PC-9 (cell line): ENCODE measurements around the gene EPHB2. TPM values are rescaled to one million over a fixed set of nuclear protein-coding genes. Genes with fewer than 3 reads are reported as not detected.

Experiments
- BruUV-seq: library from RNA; stranded (reverse); fragments of 400-500 nt; replicated peaks from 2 replicates; lab custom pipeline; 2021; lab: Mats Ljungman, UMichigan
- CTCF ChIA-PET: fragments of 300-600 bp; sonication (Branson Sonifier 250); formaldehyde crosslinking; loops from one replicate; lab custom pipeline; 2022; ENCODE audit warnings: antibody characterized with exemption; lab: Charles Lee
- POLR2A ChIA-PET: fragments of 300-600 bp; sonication (Branson Sonifier 250); formaldehyde crosslinking; loops from one replicate; lab custom pipeline; 2022; ENCODE audit warnings: antibody characterized with exemption; ENCODE audit not compliant: unreplicated experiment; lab: Charles Lee
- DNase-seq, 2 experiments: peaks; one replicate each; pipeline versions ENCODE4 v3.0.0 to v3.0.0-alpha.2; 2015 to 2022; ENCODE audit warnings: mixed read lengths in 1 of 2
- H2AFZ ChIP-seq: fragments of 200-600 bp; sonication (generic); 2 replicates; pipeline ENCODE4 v1.8.1; 2017; ENCODE audit warnings: antibody characterized with exemption
- H3F3A ChIP-seq: fragments of 200-600 bp; sonication (generic); 2 replicates; pipeline ENCODE4 v1.8.1; 2017; ENCODE audit warnings: antibody characterized with exemption, mild to moderate bottlenecking, low read depth; ENCODE audit not compliant: insufficient read depth
- H3K27ac ChIP-seq: fragments of 200-600 bp; sonication (generic); 2 replicates; pipeline ENCODE4 v1.6.1; 2016; ENCODE audit warnings: mixed run types
- H3K27me3 ChIP-seq: fragments of 200-600 bp; sonication (generic); 2 replicates; pipeline ENCODE4 v1.6.1; 2016; ENCODE audit warnings: low read depth, mixed run types; ENCODE audit not compliant: insufficient read depth
- H3K36me3 ChIP-seq: fragments of 200-600 bp; sonication (generic); 2 replicates; pipeline ENCODE4 v1.6.1; 2016; ENCODE audit warnings: low read depth, mixed run types
- H3K4me1 ChIP-seq: fragments of 200-600 bp; sonication (generic); replicated peaks from 2 replicates; pipeline ENCODE4 v1.6.1; 2016; ENCODE audit warnings: mixed run types; ENCODE audit not compliant: insufficient read depth
- H3K4me2 ChIP-seq: fragments of 200-600 bp; sonication (generic); 2 replicates; pipeline ENCODE4 v1.6.1; 2017; ENCODE audit warnings: mixed run types
- H3K4me3 ChIP-seq: fragments of 200-600 bp; sonication (generic); 2 replicates; pipeline ENCODE4 v1.6.1; 2016; ENCODE audit warnings: mixed run types
- H3K79me2 ChIP-seq: fragments of 200-600 bp; sonication (generic); 2 replicates; pipeline ENCODE4 v1.6.1; 2017; ENCODE audit warnings: low read depth, mixed run types
- H3K9me2 ChIP-seq: fragments of 200-600 bp; sonication (generic); 2 replicates; pipeline ENCODE4 v1.8.1; 2017; ENCODE audit warnings: mild to moderate bottlenecking; ENCODE audit not compliant: insufficient read depth
- H3K9me3 ChIP-seq: fragments of 200-600 bp; sonication (generic); 2 replicates; pipeline ENCODE4 v1.8.1; 2016; ENCODE audit warnings: low read depth; ENCODE audit not compliant: insufficient read depth
- H4K20me1 ChIP-seq: fragments of 200-600 bp; sonication (generic); 2 replicates; pipeline ENCODE4 v1.8.1; 2017; ENCODE audit not compliant: insufficient read depth
- EZH2 ChIP-seq: fragments of 200-600 bp; sonication (generic); IDR thresholded peaks from 2 replicates; pipeline ENCODE4 v1.8.0; 2017; ENCODE audit warnings: antibody characterized with exemption, low read depth
- intact Hi-C: fragments of 100-400 bp; cut with micrococcal nuclease; formaldehyde crosslinking; loops from one replicate; pipeline ENCODE4 v1.10.0; 2022; ENCODE audit not compliant: unreplicated experiment
- total RNA-seq: library from RNA; stranded (reverse); gene quantifications from 2 replicates; pipeline ENCODE4 v1.2.3, GENCODE V29; 2021
- TF ChIP-seq, protein P1 (sequence below): fragments of 200-600 bp; sonication (generic); conservative IDR thresholded peaks from 2 replicates; pipeline ENCODE4 v1.6.1; 2017; ENCODE audit warnings: mixed run types, antibody characterized with exemption, mild to moderate bottlenecking, moderate library complexity

The EPHB2 gene
- total RNA-seq, 1 experiment from 2014 or later, result 26.7 TPM

DNA sequence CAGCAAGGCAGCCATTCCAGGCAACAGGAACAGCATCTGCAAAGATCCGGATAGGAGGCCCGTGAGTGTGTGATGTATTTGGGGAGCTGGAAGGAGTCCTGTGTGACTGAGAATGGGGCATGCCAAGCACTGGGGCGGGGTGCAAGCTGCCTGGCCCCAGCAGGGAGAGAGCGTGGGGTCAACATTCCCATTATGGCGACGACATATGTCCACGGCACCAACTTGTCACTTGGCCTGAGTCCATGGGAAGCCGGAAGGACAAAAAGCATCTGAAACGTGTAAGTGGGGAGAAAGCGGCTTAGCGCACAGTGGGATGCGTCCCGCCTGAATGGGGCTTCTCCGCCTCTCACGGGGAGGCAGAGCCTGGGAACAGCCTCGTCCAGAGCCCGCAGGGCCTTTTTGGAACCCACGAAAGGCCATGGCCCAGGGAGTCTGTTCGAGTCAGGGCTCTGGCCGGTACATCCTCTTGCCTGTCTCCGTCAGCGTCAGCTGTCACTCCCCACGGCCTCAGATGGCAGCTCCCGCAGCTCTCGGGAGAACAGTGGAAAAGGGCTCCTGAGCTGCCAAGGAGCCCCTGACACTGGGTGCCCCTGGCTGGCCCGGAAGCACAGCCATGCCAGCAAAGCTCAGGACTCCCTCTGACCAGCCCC lies 12.4 kb downstream of the EPHB2 start:
- POLR2A ChIA-PET, result interaction anchor here (0.7 kb wide), 1 partner anchor 22 kb away, joined by 3 read pairs; no protein-coding TSS in a partner anchor
- H3F3A ChIP-seq, result no peaks in the 10 kb centered on the region
- no peak for TF ChIP-seq EZH2
- TF ChIP-seq, protein P1, sequence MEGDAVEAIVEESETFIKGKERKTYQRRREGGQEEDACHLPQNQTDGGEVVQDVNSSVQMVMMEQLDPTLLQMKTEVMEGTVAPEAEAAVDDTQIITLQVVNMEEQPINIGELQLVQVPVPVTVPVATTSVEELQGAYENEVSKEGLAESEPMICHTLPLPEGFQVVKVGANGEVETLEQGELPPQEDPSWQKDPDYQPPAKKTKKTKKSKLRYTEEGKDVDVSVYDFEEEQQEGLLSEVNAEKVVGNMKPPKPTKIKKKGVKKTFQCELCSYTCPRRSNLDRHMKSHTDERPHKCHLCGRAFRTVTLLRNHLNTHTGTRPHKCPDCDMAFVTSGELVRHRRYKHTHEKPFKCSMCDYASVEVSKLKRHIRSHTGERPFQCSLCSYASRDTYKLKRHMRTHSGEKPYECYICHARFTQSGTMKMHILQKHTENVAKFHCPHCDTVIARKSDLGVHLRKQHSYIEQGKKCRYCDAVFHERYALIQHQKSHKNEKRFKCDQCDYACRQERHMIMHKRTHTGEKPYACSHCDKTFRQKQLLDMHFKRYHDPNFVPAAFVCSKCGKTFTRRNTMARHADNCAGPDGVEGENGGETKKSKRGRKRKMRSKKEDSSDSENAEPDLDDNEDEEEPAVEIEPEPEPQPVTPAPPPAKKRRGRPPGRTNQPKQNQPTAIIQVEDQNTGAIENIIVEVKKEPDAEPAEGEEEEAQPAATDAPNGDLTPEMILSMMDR, result no peak
- no peaks in the 10 kb centered on the region for H3K36me3 ChIP-seq
- H3K9me2 ChIP-seq, result no peaks in the 10 kb centered on the region
- H3K79me2 ChIP-seq, result no peaks in the 10 kb centered on the region
- H4K20me1 ChIP-seq, result no peaks in the 10 kb centered on the region
- H3K4me2 ChIP-seq, result no peak overlapping the region
- no peak overlapping the region for H3K27ac ChIP-seq
- DNase-seq, result no peak
- CTCF ChIA-PET, result interaction anchor here (0.6 kb wide), 1 partner anchor 58 kb away, joined by 16 read pairs; no protein-coding TSS in a partner anchor
- intact Hi-C loops, result no loop called here
- H2AFZ ChIP-seq, result no peak overlapping the region
- H3K4me3 ChIP-seq, result no peak overlapping the region
- H3K4me1 ChIP-seq, result no peaks in the 10 kb centered on the region
- H3K27me3 ChIP-seq, result no peaks in the 10 kb centered on the region
- no TSS peak for BruUV-seq
- H3K9me3 ChIP-seq, result no peaks in the 10 kb centered on the region

DNA sequence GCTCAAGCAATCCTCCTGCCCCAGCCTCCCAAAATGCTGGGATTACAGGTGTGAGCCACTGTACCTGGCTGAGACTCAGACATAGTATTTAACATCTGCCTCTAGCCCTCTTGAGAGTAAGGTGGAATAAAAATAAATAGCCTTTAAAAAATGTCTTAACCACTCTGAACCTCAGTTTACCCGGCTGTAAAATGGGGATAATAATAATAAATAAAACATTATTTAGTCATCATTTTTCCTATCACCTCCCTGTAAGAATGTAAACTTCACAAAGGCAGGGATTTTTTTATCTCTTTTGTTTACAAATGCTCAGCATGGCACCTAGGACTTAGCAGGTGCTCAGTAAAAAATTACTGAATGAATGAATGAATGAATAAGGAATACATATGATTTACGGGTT lies 17.2 kb downstream of the EPHB2 start:
- Histone ChIP-seq H4K20me1 (no peaks in the 10 kb centered on the region), H3K36me3 (no peaks in the 10 kb centered on the region), H3K9me2 (no peaks in the 10 kb centered on the region), H2AFZ (no peak overlapping the region), H3K9me3 (no peaks in the 10 kb centered on the region), H3K27ac (no peak overlapping the region), H3K4me2 (no peak overlapping the region), H3K79me2 (no peaks in the 10 kb centered on the region), H3K4me1 (no peaks in the 10 kb centered on the region), H3F3A (no peaks in the 10 kb centered on the region), H3K27me3 (no peaks in the 10 kb centered on the region), H3K4me3 (no peak overlapping the region)
- ChIA-PET CTCF (no interaction called here), POLR2A (no interaction called here)
- TF ChIP-seq, protein P1, result no peak
- TF ChIP-seq EZH2, result no peak
- DNase-seq, result no peak
- BruUV-seq, result no TSS peak
- intact Hi-C loops, result no loop called here

DNA sequence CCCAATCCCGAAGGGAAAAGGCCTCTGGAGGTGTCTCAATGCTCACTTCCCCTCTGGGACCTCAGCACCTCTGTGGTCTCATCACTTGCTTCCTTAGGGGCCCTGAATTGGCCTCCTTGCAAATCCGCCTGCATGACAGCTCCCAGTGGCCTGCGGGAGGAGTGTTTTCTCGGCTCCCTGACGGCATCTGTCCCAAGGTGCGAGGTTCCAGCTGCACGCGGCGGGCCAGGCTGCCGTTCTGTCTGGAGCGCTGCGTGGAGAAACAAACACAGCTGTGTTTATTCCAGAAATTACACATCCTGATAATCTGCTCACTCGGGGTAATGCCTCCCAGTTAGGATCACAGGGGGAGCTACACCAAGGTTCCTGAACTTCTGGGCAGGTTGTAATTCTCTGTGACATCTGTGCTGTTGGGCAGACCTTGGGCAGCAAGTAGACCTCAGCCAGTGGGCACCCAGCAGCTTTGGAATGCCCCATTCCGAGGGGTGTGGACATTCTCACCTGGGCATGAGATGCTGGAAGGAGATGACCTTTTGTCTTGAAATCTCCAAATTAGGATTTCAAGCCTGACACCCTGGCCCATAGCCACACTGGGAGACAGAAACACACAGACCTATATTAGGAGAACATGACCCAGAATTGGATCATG lies 18.2 kb downstream of the EPHB2 start:
- no peak for DNase-seq
- Histone ChIP-seq H4K20me1 (no peaks in the 10 kb centered on the region), H3K4me3 (no peak overlapping the region), H3K27ac (no peak overlapping the region), H3K4me2 (no peak overlapping the region), H3K27me3 (no peaks in the 10 kb centered on the region), H3F3A (no peaks in the 10 kb centered on the region), H3K36me3 (no peaks in the 10 kb centered on the region), H3K9me2 (no peaks in the 10 kb centered on the region), H2AFZ (no peak overlapping the region), H3K79me2 (no peaks in the 10 kb centered on the region), H3K9me3 (no peaks in the 10 kb centered on the region), H3K4me1 (no peaks in the 10 kb centered on the region)
- intact Hi-C loops, result no loop called here
- no TSS peak for BruUV-seq
- POLR2A ChIA-PET, result no interaction called here
- CTCF ChIA-PET, result no interaction called here
- TF ChIP-seq, protein P1, result no peak
- TF ChIP-seq EZH2, result no peak
